ENCODE data around the gene VARS1.

GRCh38 chr6:31826793-31827285, 31.3 kb upstream of the VARS1 start:
- TF ChIP-seq TAF1 (IDR thresholded peaks at IDR 0.05; ENCODE audit: low read depth, low read length): no peak; the same call in 1 of the 2 replicates
- TF ChIP-seq POLR2AphosphoS5 (IDR thresholded peaks at IDR 0.05; ENCODE audit: low read depth, low read length): peak; percentile 32; the same call in 1 of the 2 replicates
- no peak for TF ChIP-seq POLR2A (IDR thresholded peaks at IDR 0.05; ENCODE audit: low read depth, low read length)
- no peak for TF ChIP-seq PAX5 (IDR thresholded peaks at IDR 0.05; ENCODE audit: insufficient read depth, low read length, severe bottlenecking)

Data from GM12891 (cell line).